GM23338 (cell line): ENCODE data around the gene CHD5. TPM values are rescaled to one million over a fixed set of nuclear protein-coding genes. Genes with fewer than 3 reads are reported as not detected.

Experiments used
- ATAC-seq: fragments of 200-7000 bp; cut with Tn5 transposase; 3 replicates; pipeline ENCODE4 v1.9.1; 2020
- DNase-seq: peaks from one replicate; pipeline ENCODE4 v3.0.0-alpha.2; 2015; ENCODE audit warnings: low spot score
- H2AFZ ChIP-seq: fragments of 200-600 bp; sonication (generic); 2 replicates; pipeline ENCODE4 v1.8.0; 2016; ENCODE audit warnings: antibody characterized with exemption, mild to moderate bottlenecking, moderate library complexity
- H3F3A ChIP-seq: fragments of 200-600 bp; sonication (generic); replicated peaks from 2 replicates; pipeline ENCODE4 v1.8.0; 2017; ENCODE audit warnings: antibody characterized with exemption, mixed run types, low read depth
- H3K27ac ChIP-seq: fragments of 200-600 bp; sonication (generic); 2 replicates; pipeline ENCODE4 v1.6.1; 2016; ENCODE audit warnings: low read depth
- H3K27me3 ChIP-seq: fragments of 200-600 bp; sonication (generic); 2 replicates; pipeline ENCODE4 v1.8.0; 2016; ENCODE audit warnings: mild to moderate bottlenecking, mixed run types, moderate library complexity; ENCODE audit not compliant: insufficient read depth
- H3K36me3 ChIP-seq: fragments of 200-600 bp; sonication (generic); 2 replicates; pipeline ENCODE4 v1.8.0; 2016; ENCODE audit warnings: mild to moderate bottlenecking; ENCODE audit not compliant: insufficient read depth
- H3K4me1 ChIP-seq: fragments of 200-600 bp; sonication (generic); 2 replicates; pipeline ENCODE4 v1.8.0; 2016; ENCODE audit warnings: mild to moderate bottlenecking, moderate library complexity; ENCODE audit not compliant: insufficient read depth
- H3K4me2 ChIP-seq: fragments of 200-600 bp; sonication (generic); 2 replicates; pipeline ENCODE4 v1.7.1; 2017; ENCODE audit warnings: mixed run types
- H3K4me3 ChIP-seq: fragments of 200-600 bp; sonication (generic); 2 replicates; pipeline ENCODE4 v1.6.1; 2016; ENCODE audit warnings: mixed run types
- H3K79me2 ChIP-seq: fragments of 200-600 bp; sonication (generic); replicated peaks from 2 replicates; pipeline ENCODE4 v1.8.0; 2017; ENCODE audit warnings: mild to moderate bottlenecking; ENCODE audit not compliant: insufficient read depth
- H3K9me2 ChIP-seq: fragments of 200-600 bp; sonication (generic); 2 replicates; pipeline ENCODE4 v1.8.0; 2017; ENCODE audit not compliant: insufficient read depth
- H4K20me1 ChIP-seq: fragments of 200-600 bp; sonication (generic); replicated peaks from 2 replicates; pipeline ENCODE4 v1.8.0; 2017; ENCODE audit warnings: mild to moderate bottlenecking; ENCODE audit not compliant: insufficient read depth
- H3K27ac Mint-ChIP-seq: 2 replicates; pipeline ENCODE4 v1.8.0; 2020; ENCODE audit warnings: inconsistent platforms, mild to moderate bottlenecking, moderate library complexity, mixed read lengths
- H3K27me3 Mint-ChIP-seq: 3 replicates; pipeline ENCODE4 v1.8.0; 2022; ENCODE audit warnings: low read depth, mild to moderate bottlenecking, moderate library complexity, mixed read lengths, inconsistent platforms; ENCODE audit not compliant: insufficient read depth, poor library complexity
- H3K36me3 Mint-ChIP-seq: 3 replicates; pipeline ENCODE4 v1.8.0; 2021; ENCODE audit warnings: low read depth, mild to moderate bottlenecking, inconsistent platforms, moderate library complexity, mixed read lengths
- H3K4me1 Mint-ChIP-seq: 3 replicates; pipeline ENCODE4 v1.8.0; 2020; ENCODE audit warnings: mild to moderate bottlenecking, inconsistent platforms, mixed read lengths
- H3K4me3 Mint-ChIP-seq: 3 replicates; pipeline ENCODE4 v1.8.0; 2021; ENCODE audit warnings: moderate library complexity, mild to moderate bottlenecking, inconsistent platforms, mixed read lengths
- H3K9me3 Mint-ChIP-seq: 3 replicates; pipeline ENCODE4 v1.8.0; 2020; ENCODE audit warnings: moderate library complexity, mild to moderate bottlenecking, inconsistent platforms, mixed read lengths
- CREB1 ChIP-seq: fragments of 250-450 bp; sonication (Bioruptor Pico); IDR thresholded peaks from 2 replicates; pipeline ENCODE4 v1.5.0; 2020; ENCODE audit warnings: low read depth, mild to moderate bottlenecking, moderate library complexity
- EZH2phosphoT487 ChIP-seq: fragments of 200-600 bp; sonication (generic); IDR thresholded peaks from one replicate; pipeline ENCODE4 v1.8.1; 2018; ENCODE audit warnings: antibody characterized with exemption; ENCODE audit not compliant: unreplicated experiment
- JUNB ChIP-seq: IDR thresholded peaks from one replicate; pipeline ENCODE4 v1.6.1; 2016; ENCODE audit warnings: antibody characterized with exemption; ENCODE audit not compliant: unreplicated experiment
- POLR2AphosphoS5 ChIP-seq: IDR thresholded peaks from 2 replicates; pipeline ENCODE4 v1.6.1; 2016; ENCODE audit warnings: antibody characterized with exemption, low read depth
- ZNF114 ChIP-seq: fragments of 250-450 bp; sonication (Bioruptor Pico); IDR thresholded peaks from 2 replicates; pipeline ENCODE4 v1.5.0; 2020; ENCODE audit warnings: mild to moderate bottlenecking, moderate library complexity
- ZNF331 ChIP-seq: fragments of 250-450 bp; sonication (Bioruptor Pico); IDR thresholded peaks from 2 replicates; pipeline ENCODE4 v1.5.0; 2020; ENCODE audit warnings: low read depth, mild to moderate bottlenecking, moderate library complexity
- polyA plus RNA-seq: library from polyadenylated mRNA; unstranded; fragments of >200 nt; fragmentation: Nextera tagmentation; extraction: Ambion mirVana; gene quantifications from 2 replicates; pipeline ENCODE4 v1.2.1, GENCODE V29; 2016
- total RNA-seq: library from RNA; depleted of rRNA; stranded (reverse); fragments of >200 nt; shearing (Covaris generic); gene quantifications from 2 replicates; pipeline ENCODE4 v1.2.3, GENCODE V29; 2014
- TF ChIP-seq, protein P1 (sequence below): IDR thresholded peaks from one replicate; pipeline ENCODE4 v1.6.1; 2018; ENCODE audit warnings: antibody characterized with exemption; ENCODE audit not compliant: unreplicated experiment
- TF ChIP-seq, protein P2 (sequence below), 2 experiments: fragments of 200-600 bp in 1 of 2; sonication (generic) in 1 of 2; conservative IDR thresholded peaks; 2 replicates each; pipeline versions ENCODE4 v1.5.1 to v1.6.1; 2016 to 2017; ENCODE audit warnings: antibody characterized with exemption in 2 of 2, low read depth in 2 of 2, mild to moderate bottlenecking in 2 of 2, moderate library complexity in 1 of 2
- TF ChIP-seq, protein P3 (sequence below): fragments of 250-450 bp; sonication (Bioruptor Pico); IDR thresholded peaks from 2 replicates; pipeline ENCODE4 v1.5.0; 2020; ENCODE audit warnings: mild to moderate bottlenecking, moderate library complexity

The CHD5 gene
- total and polyA plus RNA-seq, 2 experiments from 2014 or later: 0.32 to 1.0 TPM

DNA sequence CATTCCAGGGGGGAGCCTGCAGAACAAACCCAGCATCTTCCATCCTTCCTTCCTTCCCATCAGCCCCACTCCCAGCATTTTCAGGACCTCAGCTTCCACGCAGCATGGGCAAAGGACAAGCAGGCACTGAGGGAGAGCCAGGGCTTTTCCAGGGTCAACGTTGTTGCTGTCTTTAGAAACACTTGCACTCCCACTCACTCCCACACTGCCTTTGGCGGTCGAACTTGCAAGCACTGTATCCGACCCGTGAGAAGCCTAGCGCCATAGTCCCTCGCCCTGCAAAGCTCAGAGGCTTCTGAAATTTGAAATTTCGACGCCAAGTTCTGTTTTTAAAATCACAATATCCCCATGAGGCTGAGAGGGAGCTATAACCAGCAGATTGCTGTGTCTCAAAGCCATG is 87.0 kb downstream of the CHD5 start:
- Mint-ChIP-seq H3K27ac (no peak overlapping the region), H3K27me3 (peaks cover 3% of the 10 kb centered on the region), H3K9me3 (no peaks in the 10 kb centered on the region; the same call in 2 of the 3 replicates), H3K36me3 (no peaks in the 10 kb centered on the region), H3K4me3 (no peak overlapping the region), H3K4me1 (no peaks in the 10 kb centered on the region; the same call in 2 of the 3 replicates)
- Histone ChIP-seq H3K4me3 (no peak overlapping the region), H3K4me2 (no peak overlapping the region), H3F3A (no peaks in the 10 kb centered on the region), H3K79me2 (no peaks in the 10 kb centered on the region), H3K4me1 (no peaks in the 10 kb centered on the region), H2AFZ (no peak overlapping the region), H4K20me1 (no peaks in the 10 kb centered on the region), H3K36me3 (no peaks in the 10 kb centered on the region), H3K27ac (no peak overlapping the region), H3K9me2 (no peaks in the 10 kb centered on the region), H3K27me3 (no peaks in the 10 kb centered on the region)
- DNase-seq (no peak), ATAC-seq (no peak)
- TF ChIP-seq, protein P1, sequence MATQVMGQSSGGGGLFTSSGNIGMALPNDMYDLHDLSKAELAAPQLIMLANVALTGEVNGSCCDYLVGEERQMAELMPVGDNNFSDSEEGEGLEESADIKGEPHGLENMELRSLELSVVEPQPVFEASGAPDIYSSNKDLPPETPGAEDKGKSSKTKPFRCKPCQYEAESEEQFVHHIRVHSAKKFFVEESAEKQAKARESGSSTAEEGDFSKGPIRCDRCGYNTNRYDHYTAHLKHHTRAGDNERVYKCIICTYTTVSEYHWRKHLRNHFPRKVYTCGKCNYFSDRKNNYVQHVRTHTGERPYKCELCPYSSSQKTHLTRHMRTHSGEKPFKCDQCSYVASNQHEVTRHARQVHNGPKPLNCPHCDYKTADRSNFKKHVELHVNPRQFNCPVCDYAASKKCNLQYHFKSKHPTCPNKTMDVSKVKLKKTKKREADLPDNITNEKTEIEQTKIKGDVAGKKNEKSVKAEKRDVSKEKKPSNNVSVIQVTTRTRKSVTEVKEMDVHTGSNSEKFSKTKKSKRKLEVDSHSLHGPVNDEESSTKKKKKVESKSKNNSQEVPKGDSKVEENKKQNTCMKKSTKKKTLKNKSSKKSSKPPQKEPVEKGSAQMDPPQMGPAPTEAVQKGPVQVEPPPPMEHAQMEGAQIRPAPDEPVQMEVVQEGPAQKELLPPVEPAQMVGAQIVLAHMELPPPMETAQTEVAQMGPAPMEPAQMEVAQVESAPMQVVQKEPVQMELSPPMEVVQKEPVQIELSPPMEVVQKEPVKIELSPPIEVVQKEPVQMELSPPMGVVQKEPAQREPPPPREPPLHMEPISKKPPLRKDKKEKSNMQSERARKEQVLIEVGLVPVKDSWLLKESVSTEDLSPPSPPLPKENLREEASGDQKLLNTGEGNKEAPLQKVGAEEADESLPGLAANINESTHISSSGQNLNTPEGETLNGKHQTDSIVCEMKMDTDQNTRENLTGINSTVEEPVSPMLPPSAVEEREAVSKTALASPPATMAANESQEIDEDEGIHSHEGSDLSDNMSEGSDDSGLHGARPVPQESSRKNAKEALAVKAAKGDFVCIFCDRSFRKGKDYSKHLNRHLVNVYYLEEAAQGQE: no peak
- TF ChIP-seq ZNF331 (CRISPR knock-in tag): no peak
- no peak for TF ChIP-seq EZH2phosphoT487
- TF ChIP-seq ZNF114 (CRISPR knock-in tag): no peak
- TF ChIP-seq JUNB: no peak
- TF ChIP-seq, protein P2, sequence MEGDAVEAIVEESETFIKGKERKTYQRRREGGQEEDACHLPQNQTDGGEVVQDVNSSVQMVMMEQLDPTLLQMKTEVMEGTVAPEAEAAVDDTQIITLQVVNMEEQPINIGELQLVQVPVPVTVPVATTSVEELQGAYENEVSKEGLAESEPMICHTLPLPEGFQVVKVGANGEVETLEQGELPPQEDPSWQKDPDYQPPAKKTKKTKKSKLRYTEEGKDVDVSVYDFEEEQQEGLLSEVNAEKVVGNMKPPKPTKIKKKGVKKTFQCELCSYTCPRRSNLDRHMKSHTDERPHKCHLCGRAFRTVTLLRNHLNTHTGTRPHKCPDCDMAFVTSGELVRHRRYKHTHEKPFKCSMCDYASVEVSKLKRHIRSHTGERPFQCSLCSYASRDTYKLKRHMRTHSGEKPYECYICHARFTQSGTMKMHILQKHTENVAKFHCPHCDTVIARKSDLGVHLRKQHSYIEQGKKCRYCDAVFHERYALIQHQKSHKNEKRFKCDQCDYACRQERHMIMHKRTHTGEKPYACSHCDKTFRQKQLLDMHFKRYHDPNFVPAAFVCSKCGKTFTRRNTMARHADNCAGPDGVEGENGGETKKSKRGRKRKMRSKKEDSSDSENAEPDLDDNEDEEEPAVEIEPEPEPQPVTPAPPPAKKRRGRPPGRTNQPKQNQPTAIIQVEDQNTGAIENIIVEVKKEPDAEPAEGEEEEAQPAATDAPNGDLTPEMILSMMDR (conservative IDR thresholded peaks at IDR 0.05; ENCODE audit: low read depth in 2 of 2): no peak

DNA sequence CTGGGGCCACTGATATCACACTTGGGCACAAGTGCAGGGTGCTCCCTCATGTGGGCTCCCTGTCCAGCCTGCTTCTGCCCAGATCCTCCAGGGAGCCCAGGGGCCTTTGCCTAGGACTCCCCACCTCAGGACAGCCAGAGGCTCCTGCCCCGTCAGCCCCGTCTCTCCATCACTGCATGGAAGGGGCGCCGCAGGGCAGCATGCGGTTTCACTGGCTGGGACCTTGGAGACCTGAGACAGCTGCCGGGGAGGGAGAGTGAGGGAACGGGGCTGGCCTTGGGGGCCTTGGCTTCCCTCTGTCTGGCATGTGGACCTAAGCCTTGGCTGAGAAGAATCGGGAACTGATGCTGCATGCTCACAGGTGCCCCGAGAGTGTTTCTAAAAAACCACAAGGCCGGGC is 87.9 kb downstream of the CHD5 start:
- Mint-ChIP-seq H3K4me3 (no peak overlapping the region), H3K4me1 (no peaks in the 10 kb centered on the region; the same call in 2 of the 3 replicates), H3K36me3 (no peaks in the 10 kb centered on the region), H3K9me3 (no peaks in the 10 kb centered on the region), H3K27me3 (peaks cover 3% of the 10 kb centered on the region), H3K27ac (no peak overlapping the region)
- no peaks in the 10 kb centered on the region for H3K4me1 ChIP-seq
- no peaks in the 10 kb centered on the region for H3K27me3 ChIP-seq
- no peak overlapping the region for H3K4me3 ChIP-seq
- ATAC-seq (no peak), DNase-seq (no peak)
- H3K27ac ChIP-seq: no peak overlapping the region
- H3K4me2 ChIP-seq: no peak overlapping the region
- no peaks in the 10 kb centered on the region for H3K36me3 ChIP-seq
- H3F3A ChIP-seq: no peaks in the 10 kb centered on the region
- no peaks in the 10 kb centered on the region for H4K20me1 ChIP-seq
- H2AFZ ChIP-seq: no peak overlapping the region
- no peaks in the 10 kb centered on the region for H3K79me2 ChIP-seq
- H3K9me2 ChIP-seq: no peaks in the 10 kb centered on the region
- TF ChIP-seq CREB1 (CRISPR knock-in tag): no peak
- no peak for TF ChIP-seq POLR2AphosphoS5
- TF ChIP-seq, protein P3, sequence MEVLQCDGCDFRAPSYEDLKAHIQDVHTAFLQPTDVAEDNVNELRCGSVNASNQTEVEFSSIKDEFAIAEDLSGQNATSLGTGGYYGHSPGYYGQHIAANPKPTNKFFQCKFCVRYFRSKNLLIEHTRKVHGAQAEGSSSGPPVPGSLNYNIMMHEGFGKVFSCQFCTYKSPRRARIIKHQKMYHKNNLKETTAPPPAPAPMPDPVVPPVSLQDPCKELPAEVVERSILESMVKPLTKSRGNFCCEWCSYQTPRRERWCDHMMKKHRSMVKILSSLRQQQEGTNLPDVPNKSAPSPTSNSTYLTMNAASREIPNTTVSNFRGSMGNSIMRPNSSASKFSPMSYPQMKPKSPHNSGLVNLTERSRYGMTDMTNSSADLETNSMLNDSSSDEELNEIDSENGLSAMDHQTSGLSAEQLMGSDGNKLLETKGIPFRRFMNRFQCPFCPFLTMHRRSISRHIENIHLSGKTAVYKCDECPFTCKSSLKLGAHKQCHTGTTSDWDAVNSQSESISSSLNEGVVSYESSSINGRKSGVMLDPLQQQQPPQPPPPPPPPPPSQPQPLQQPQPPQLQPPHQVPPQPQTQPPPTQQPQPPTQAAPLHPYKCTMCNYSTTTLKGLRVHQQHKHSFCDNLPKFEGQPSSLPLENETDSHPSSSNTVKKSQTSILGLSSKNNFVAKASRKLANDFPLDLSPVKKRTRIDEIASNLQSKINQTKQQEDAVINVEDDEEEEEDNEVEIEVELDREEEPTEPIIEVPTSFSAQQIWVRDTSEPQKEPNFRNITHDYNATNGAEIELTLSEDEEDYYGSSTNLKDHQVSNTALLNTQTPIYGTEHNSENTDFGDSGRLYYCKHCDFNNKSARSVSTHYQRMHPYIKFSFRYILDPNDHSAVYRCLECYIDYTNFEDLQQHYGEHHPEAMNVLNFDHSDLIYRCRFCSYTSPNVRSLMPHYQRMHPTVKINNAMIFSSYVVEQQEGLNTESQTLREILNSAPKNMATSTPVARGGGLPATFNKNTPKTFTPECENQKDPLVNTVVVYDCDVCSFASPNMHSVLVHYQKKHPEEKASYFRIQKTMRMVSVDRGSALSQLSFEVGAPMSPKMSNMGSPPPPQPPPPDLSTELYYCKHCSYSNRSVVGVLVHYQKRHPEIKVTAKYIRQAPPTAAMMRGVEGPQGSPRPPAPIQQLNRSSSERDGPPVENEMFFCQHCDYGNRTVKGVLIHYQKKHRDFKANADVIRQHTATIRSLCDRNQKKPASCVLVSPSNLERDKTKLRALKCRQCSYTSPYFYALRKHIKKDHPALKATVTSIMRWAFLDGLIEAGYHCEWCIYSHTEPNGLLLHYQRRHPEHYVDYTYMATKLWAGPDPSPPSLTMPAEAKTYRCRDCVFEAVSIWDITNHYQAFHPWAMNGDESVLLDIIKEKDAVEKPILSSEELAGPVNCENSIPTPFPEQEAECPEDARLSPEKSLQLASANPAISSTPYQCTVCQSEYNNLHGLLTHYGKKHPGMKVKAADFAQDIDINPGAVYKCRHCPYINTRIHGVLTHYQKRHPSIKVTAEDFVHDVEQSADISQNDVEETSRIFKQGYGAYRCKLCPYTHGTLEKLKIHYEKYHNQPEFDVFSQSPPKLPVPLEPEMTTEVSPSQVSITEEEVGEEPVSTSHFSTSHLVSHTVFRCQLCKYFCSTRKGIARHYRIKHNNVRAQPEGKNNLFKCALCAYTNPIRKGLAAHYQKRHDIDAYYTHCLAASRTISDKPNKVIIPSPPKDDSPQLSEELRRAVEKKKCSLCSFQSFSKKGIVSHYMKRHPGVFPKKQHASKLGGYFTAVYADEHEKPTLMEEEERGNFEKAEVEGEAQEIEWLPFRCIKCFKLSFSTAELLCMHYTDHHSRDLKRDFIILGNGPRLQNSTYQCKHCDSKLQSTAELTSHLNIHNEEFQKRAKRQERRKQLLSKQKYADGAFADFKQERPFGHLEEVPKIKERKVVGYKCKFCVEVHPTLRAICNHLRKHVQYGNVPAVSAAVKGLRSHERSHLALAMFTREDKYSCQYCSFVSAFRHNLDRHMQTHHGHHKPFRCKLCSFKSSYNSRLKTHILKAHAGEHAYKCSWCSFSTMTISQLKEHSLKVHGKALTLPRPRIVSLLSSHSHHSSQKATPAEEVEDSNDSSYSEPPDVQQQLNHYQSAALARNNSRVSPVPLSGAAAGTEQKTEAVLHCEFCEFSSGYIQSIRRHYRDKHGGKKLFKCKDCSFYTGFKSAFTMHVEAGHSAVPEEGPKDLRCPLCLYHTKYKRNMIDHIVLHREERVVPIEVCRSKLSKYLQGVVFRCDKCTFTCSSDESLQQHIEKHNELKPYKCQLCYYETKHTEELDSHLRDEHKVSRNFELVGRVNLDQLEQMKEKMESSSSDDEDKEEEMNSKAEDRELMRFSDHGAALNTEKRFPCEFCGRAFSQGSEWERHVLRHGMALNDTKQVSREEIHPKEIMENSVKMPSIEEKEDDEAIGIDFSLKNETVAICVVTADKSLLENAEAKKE (CRISPR knock-in tag): no peak
